CD4-positive, alpha-beta T cell treated with Interleukin-12 subunit alpha and Interleukin-12 subunit beta, for 1 hour (primary cell): ENCODE measurements around the gene RPRD1A.

ENCODE experiments used
- DNase-seq: peaks from one replicate; pipeline ENCODE4 v3.0.0-alpha.2; 2020

Gene RPRD1A

DNA sequence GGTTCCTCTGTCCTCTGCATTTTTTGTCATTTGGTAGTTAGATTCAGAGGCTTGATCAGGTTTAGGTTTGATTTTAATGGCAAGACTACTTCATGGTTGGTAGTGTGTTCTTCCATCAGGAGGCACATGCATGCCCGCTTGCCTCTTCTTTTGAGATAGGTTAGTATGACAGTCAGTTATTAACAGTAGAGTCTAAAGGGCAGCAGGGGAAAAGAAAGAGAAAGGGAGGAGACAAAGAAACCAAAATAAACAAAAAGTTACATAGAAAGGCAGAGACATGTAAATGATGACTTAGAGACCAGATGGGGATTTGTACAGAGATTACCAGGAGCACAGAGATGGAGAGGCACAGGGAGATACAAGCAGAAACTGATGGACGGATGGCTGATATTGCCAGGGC, 105.0 kb downstream of the RPRD1A start:
- no peak for DNase-seq

DNA sequence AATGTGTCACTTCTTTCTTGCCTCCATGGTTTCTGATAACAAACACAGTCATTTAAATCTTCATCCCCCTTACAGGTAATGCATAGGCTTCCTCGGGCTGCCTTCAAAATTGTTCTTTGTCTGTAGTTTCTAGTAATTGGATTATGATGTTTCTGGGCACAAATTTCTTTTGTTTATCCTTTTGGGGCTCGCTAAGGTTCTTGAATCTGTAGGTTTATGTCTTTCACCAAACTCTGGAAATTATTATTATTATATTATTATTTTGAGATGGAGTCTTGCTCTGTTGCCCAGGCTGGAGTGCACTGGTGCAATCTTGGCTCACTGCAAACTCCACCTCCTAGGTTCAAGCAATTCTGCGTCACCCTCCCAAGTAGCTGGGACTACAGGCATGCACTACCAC, 111.1 kb downstream of the RPRD1A start:
- no peak for DNase-seq

DNA sequence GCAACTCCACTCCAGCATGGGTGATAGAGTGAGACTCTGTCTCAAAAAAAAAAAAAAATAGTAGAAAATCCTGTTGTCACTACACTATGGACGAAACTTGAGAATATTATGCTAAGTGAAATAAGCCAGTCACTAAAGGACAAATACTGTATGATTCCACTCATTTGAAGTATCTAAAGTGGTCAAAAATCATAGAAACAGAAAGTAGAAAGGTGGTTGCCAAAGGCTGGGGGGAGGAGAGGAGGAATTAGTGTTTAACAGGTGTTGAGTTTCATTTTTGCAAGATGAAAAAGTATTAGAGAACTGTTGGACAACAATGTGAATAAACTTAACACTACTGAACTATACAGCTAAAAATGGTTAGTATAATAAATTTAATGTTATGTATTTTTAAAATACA, 113.7 kb downstream of the RPRD1A start:
- no peak for DNase-seq

DNA sequence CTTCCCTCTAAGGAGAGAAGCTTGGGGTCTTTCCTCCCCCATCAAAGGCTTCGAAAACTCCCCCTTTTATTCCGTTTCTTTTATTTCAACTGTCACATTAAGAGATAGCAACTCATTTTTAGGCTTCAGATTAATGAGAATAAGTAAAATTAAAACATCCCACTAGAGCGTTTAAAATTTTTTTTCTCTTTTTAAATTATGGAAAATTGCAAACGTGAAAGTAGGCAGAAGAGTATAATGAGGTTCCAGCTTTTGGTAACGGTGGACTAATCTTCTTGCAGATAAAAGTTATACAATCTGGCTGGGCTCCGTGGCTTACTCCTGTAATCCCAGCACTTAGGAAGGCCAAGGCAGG, 116.8 kb downstream of the RPRD1A start:
- no peak for DNase-seq

DNA sequence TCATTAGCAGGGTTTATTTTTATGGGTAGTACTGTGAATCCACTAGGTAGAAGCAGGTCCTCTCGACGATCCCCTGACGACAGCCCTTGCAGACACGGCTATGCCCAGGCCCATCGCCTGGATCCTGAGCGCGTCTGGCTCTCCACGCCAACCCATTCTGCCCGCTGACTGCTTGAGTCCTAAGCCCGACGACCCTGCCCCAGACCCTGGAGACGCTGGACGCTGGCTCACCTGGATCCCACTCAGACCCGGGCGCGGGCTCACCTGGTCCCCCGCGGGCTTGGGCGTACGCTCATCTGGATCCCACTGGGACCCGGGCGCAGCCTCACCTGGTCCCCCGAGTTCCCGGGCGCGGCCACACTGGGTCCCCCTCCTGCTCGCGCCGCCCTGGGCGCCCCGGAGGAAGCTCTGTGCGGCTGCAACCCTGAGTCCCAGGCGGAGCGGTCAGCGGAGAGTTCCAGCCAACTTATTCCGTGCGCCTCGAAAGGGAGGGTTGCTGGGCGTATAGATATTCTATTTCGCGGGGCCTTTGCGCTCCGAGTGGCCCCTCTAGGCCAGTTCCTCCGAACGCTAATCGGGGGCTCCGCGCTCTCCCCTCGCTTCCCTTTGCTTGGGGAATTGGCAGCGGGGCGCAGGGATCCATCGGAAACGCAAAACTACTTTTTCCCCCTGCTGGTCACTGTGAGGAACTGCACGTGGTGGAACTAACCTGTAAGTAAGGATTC, 117.3 kb downstream of the RPRD1A start:
- peak; percentile 62 for DNase-seq

DNA sequence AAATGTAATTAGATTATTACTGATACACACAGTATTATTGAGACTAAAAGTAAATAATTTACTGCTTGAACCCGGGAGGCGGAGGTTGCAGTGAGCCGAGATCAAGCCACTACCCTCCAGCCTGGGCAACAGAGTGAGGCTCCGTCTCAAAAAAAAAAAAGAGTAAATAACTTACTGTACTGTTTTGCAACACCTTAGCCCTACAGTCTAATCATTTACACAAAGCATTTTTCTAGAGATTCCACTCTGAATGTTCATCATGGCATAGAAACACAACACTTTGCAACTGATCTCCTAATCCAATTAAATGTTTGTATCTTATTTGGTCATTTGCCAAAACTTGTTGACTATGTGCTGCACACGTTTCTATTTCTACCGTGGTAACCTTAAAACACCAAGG, 118.3 kb downstream of the RPRD1A start:
- DNase-seq, result no peak

DNA sequence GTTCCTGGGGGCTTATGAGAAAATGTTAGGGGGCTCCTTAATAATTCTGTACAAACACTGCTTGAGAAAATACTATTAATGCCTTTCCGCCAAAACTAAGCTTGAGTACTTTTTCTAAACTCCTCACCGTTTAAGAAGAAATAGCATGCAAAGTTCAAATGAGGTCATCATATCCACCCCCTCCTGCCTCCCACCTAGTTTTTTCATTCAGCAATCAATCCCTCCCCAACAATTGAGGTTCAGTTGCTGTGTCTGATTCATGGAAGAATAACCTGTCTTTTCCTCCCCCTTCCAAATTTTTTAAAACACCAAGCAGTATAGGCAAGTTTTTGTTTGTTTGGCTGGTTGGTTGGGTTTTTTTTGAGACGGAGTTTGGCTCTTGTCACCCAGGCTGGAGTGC, 119.3 kb downstream of the RPRD1A start:
- DNase-seq, result no peak

DNA sequence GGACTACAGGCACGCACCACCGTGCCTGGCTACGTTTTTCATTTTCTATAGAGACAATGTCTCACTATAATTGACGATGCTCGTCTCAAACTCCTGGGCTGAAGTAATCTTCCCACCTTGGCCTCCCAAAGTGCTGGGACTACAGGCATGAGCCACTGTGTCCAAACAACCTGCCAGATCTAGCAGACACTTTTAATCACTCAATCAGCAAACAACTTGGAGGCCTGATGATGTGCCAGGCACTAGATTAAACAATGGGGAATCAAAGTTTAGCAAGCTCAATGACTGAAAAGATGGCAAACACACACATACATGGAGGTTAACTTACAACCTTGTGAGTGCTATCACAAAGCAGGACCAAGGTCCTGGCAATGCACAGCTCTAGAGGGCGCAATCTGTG, 124.7 kb downstream of the RPRD1A start:
- no peak for DNase-seq

DNA sequence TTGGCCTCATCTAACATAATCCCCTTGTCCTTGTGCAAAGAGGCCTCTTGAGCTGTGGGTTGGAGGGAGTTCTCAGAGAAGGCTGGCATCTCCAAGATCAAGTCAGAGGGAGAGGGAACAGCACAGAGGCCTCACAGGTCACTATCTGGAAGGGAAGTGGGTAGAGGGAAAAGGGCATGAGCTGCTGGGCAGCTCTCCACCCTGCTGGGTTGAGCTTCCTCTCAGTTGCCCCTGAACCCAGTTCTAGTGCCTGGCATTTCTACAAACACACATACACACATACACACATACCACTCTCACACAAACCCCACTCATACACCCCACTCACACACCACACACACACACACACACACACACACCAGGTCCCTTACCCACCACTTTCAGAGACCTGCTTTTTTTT, 125.2 kb downstream of the RPRD1A start:
- no peak for DNase-seq

DNA sequence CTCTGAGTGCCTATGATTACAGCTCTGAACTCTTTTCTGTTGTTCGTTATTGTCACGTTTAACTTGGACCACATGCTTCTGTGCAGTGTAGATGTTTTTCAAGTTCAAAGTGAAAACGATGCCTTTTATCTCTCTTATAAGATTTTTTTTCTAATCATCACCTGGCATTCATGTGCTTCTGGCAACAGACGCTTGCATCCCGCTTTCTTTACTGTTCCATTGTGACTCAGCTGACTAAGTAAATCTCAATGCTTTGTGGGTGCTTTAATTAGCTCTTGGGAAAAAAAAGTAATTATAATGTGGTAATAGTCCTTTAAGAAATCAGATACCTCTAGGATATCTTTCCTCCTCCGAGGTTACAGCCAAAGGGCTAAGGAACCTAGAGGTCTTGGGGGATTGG, 126.1 kb downstream of the RPRD1A start:
- DNase-seq, result no peak
